ENCODE data around the gene TMEM184B.

TMEM184B gene

GRCh38 chr22:38317122-38317994 is 44.5 kb upstream of the TMEM184B start, which contains the start of gene CSNK1E:
Gene CSNK1E (minus strand): TSS chr22:38317433. CDS start chr22:38314157, 3,276 bp downstream.
- H3K36me3 ChIP-seq: peaks cover 0 to 15% (median 0%) of the 10 kb centered on the region in 3 donors
- DNase-seq: peak; percentile 83 to 92
- H3K27ac ChIP-seq: peak within 1 kb of the TSS; percentile 98 to 100
- H3K4me3 ChIP-seq: peak within 1 kb of the TSS; percentile 91 to 94
- intact Hi-C loops (cut with DNase I; ENCODE audit: low total_unique reads): loop anchor here (10.0 kb wide), 1 partner anchor 113 kb away; the partner anchor contains the start of gene MAFF
- no peaks in the 10 kb centered on the region for H3K27me3 ChIP-seq
- TF ChIP-seq, protein P1, sequence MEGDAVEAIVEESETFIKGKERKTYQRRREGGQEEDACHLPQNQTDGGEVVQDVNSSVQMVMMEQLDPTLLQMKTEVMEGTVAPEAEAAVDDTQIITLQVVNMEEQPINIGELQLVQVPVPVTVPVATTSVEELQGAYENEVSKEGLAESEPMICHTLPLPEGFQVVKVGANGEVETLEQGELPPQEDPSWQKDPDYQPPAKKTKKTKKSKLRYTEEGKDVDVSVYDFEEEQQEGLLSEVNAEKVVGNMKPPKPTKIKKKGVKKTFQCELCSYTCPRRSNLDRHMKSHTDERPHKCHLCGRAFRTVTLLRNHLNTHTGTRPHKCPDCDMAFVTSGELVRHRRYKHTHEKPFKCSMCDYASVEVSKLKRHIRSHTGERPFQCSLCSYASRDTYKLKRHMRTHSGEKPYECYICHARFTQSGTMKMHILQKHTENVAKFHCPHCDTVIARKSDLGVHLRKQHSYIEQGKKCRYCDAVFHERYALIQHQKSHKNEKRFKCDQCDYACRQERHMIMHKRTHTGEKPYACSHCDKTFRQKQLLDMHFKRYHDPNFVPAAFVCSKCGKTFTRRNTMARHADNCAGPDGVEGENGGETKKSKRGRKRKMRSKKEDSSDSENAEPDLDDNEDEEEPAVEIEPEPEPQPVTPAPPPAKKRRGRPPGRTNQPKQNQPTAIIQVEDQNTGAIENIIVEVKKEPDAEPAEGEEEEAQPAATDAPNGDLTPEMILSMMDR (IDR thresholded peaks at IDR 0.05): no peak
- H3K4me1 ChIP-seq: peaks cover 8 to 52% (median 45%) of the 10 kb centered on the region in 4 donors
- H3K9me3 ChIP-seq: no peaks in the 10 kb centered on the region

GRCh38 chr22:38316364-38317121 is 43.7 kb upstream of the TMEM184B start:
- peaks cover 8 to 60% (median 52%) of the 10 kb centered on the region in 4 donors for H3K4me1 ChIP-seq
- TF ChIP-seq, protein P1 (IDR thresholded peaks at IDR 0.05): no peak
- DNase-seq: peak; percentile 74 to 90
- H3K36me3 ChIP-seq: peaks cover 0 to 21% (median 0%) of the 10 kb centered on the region in 3 donors
- peak overlapping the region; percentile 98 to 100 for H3K27ac ChIP-seq
- H3K9me3 ChIP-seq: no peaks in the 10 kb centered on the region
- H3K4me3 ChIP-seq: peak overlapping the region; percentile 91 to 94
- H3K27me3 ChIP-seq: no peaks in the 10 kb centered on the region
- intact Hi-C loops (cut with DNase I; ENCODE audit: low total_unique reads): loop anchor here (10.0 kb wide), 1 partner anchor 112 kb away; the partner anchor contains the start of gene MAFF

DNA sequence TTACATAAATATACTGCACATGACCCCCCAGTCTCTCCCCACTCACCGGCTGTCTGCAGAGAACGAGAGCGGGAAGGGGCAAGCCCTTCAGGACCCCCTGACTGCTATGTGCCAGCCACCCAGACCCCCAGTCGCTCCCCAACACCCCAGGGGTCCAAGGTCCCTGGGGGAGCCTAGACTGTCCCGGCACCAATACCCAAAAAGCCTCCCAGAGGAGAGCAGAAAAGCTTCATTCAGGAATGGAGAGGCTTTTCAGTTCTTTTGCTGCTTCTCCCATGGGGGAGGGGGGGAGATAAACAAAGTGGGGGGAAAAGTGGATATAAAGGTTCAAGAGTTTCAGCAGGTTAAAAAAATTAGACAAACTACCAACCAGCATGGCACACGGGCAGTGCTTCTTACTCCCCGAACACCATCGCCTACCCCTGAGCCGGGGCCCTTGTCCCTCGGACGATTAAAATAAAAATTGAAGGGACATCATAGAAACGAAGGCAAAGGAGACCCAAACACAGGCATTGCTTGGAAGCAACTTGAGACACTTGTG is 43.1 kb upstream of the TMEM184B start:
- H3K36me3 ChIP-seq: peaks cover 0 to 21% (median 0%) of the 10 kb centered on the region in 3 donors
- no peak for DNase-seq
- no peaks in the 10 kb centered on the region for H3K27me3 ChIP-seq
- intact Hi-C loops (cut with DNase I; ENCODE audit: low total_unique reads): loop anchor here (10.0 kb wide), 1 partner anchor 111 kb away; the partner anchor contains the start of gene MAFF
- peak overlapping the region; percentile 91 to 94 for H3K4me3 ChIP-seq
- H3K27ac ChIP-seq: peak overlapping the region; percentile 98 to 100
- TF ChIP-seq, protein P1 (IDR thresholded peaks at IDR 0.05): no peak
- H3K4me1 ChIP-seq: peaks cover 8 to 67% (median 58%) of the 10 kb centered on the region in 4 donors
- no peaks in the 10 kb centered on the region for H3K9me3 ChIP-seq

- Histone ChIP-seq H3K4me3 (peak overlapping the region; percentile 91 to 94), H3K27me3 (no peaks in the 10 kb centered on the region), H3K9me3 (no peaks in the 10 kb centered on the region), H3K36me3 (peaks cover 0 to 21% (median 0%) of the 10 kb centered on the region in 3 donors), H3K4me1 (peaks cover 8 to 74% (median 66%) of the 10 kb centered on the region in 4 donors), H3K27ac (peak overlapping the region; percentile 98 to 100)
- TF ChIP-seq, protein P1 (IDR thresholded peaks at IDR 0.05): no peak
- peak in 1 of 2 donors; percentile 83 for DNase-seq
- intact Hi-C loops (cut with DNase I; ENCODE audit: low total_unique reads): loop anchor here (10.0 kb wide), 1 partner anchor 110 kb away; the partner anchor contains the start of gene MAFF
These were observed 42.4 kb upstream of the TMEM184B start for GRCh38 chr22:38314933-38315822.

All from tibial artery (tissue), 4 donors.